GM12864 (cell line): ENCODE measurements around the gene MAP9.

Experiments
- DNase-seq: peaks from one replicate; pipeline ENCODE4 v3.0.0-alpha.2; 2011; ENCODE audit warnings: low read depth
- H3K4me3 ChIP-seq: 2 replicates; pipeline ENCODE4 v1.5.1; 2011; ENCODE audit warnings: mild to moderate bottlenecking, low read depth, low read length, control low read depth
- TF ChIP-seq, protein P1 (sequence below): IDR thresholded peaks from 2 replicates; pipeline ENCODE4 v1.5.1; 2011; ENCODE audit warnings: low read depth, mild to moderate bottlenecking, moderate library complexity, low read length, control low read depth, inconsistent platforms; ENCODE audit errors: missing control alignments

MAP9 gene

GRCh38 chr4:155299103-155299502 lies 77.7 kb downstream of the MAP9 start:
- TF ChIP-seq, protein P1, sequence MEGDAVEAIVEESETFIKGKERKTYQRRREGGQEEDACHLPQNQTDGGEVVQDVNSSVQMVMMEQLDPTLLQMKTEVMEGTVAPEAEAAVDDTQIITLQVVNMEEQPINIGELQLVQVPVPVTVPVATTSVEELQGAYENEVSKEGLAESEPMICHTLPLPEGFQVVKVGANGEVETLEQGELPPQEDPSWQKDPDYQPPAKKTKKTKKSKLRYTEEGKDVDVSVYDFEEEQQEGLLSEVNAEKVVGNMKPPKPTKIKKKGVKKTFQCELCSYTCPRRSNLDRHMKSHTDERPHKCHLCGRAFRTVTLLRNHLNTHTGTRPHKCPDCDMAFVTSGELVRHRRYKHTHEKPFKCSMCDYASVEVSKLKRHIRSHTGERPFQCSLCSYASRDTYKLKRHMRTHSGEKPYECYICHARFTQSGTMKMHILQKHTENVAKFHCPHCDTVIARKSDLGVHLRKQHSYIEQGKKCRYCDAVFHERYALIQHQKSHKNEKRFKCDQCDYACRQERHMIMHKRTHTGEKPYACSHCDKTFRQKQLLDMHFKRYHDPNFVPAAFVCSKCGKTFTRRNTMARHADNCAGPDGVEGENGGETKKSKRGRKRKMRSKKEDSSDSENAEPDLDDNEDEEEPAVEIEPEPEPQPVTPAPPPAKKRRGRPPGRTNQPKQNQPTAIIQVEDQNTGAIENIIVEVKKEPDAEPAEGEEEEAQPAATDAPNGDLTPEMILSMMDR = no peak
- H3K4me3 ChIP-seq = no peak overlapping the region
- no peak for DNase-seq
